ENCODE results near the gene ZNF619. TPM values are rescaled to one million over a fixed set of nuclear protein-coding genes. Genes with fewer than 3 reads are reported as not detected.
"Not testable (repeated sequence)": the region's sequence is repeated elsewhere in the genome, so short reads cannot be mapped to it uniquely, and the experiment has no call there.

ZNF619 gene
- total RNA-seq, 2 donors from 2014 or later, result 4.7 to 5.5 TPM

- DNase-seq (ENCODE audit: low spot score); intact Hi-C loops (cut with DNase I): not testable (repeated sequence)
Measured at GRCh38 chr3:40462838-40463237, 14.1 kb upstream of the ZNF619 start.

- intact Hi-C loops (cut with DNase I), result no loop called here
- no peak for DNase-seq (ENCODE audit: low spot score)
Measured at GRCh38 chr3:40463579-40463978, 13.3 kb upstream of the ZNF619 start.

- DNase-seq (ENCODE audit: low spot score), result no peak
- intact Hi-C loops (cut with DNase I), result no loop called here
Measured at GRCh38 chr3:40464339-40465110, 12.4 kb upstream of the ZNF619 start.

- DNase-seq (ENCODE audit: low spot score), result no peak
- intact Hi-C loops (cut with DNase I), result no loop called here
Measured at GRCh38 chr3:40465111-40465407, 11.9 kb upstream of the ZNF619 start.

- no peak for DNase-seq (ENCODE audit: low spot score)
- intact Hi-C loops (cut with DNase I), result no loop called here
Measured at GRCh38 chr3:40465456-40465855, 11.5 kb upstream of the ZNF619 start.

GRCh38 chr3:40468018-40468417 lies 8.9 kb upstream of the ZNF619 start:
- intact Hi-C loops (cut with DNase I), result no loop called here
- DNase-seq (ENCODE audit: low spot score), result no peak

GRCh38 chr3:40470701-40471100 lies 6.2 kb upstream of the ZNF619 start:
- DNase-seq (ENCODE audit: low spot score), result no peak
- intact Hi-C loops (cut with DNase I), result no loop called here

GRCh38 chr3:40477666-40478065 lies 744 bp downstream of the ZNF619 start:
- DNase-seq (ENCODE audit: low spot score), result no peak
- intact Hi-C loops (cut with DNase I), result no loop called here

- DNase-seq (ENCODE audit: low spot score), result no peak
- intact Hi-C loops (cut with DNase I), result no loop called here
Measured at GRCh38 chr3:40487172-40487571, 10.2 kb downstream of the ZNF619 start.

GRCh38 chr3:40490916-40491315 lies 14.0 kb downstream of the ZNF619 start:
- no peak for DNase-seq (ENCODE audit: low spot score)
- intact Hi-C loops (cut with DNase I), result no loop called here

- DNase-seq (ENCODE audit: low spot score), result no peak
- intact Hi-C loops (cut with DNase I), result no loop called here
Measured at GRCh38 chr3:40494698-40495097, 17.8 kb downstream of the ZNF619 start.

GRCh38 chr3:40497288-40497687 lies 20.4 kb downstream of the ZNF619 start:
- intact Hi-C loops (cut with DNase I), result no loop called here

GRCh38 chr3:40499952-40500351 lies 23.0 kb downstream of the ZNF619 start:
- no peak for DNase-seq (ENCODE audit: low spot score)
- intact Hi-C loops (cut with DNase I), result no loop called here

More at GRCh38 chr3:40497288-40497687, 20.4 kb downstream of the ZNF619 start:
- DNase-seq (ENCODE audit: low spot score), result no peak

- DNase-seq (ENCODE audit: low spot score), result no peak
- intact Hi-C loops (cut with DNase I), result no loop called here
Measured at GRCh38 chr3:40502034-40502433, 25.1 kb downstream of the ZNF619 start.

- intact Hi-C loops (cut with DNase I), result no loop called here
- DNase-seq (ENCODE audit: low spot score), result no peak
Measured at GRCh38 chr3:40504636-40505430, 27.9 kb downstream of the ZNF619 start.

GRCh38 chr3:40505599-40506462 lies 28.9 kb downstream of the ZNF619 start, which contains the start of gene ZNF620:
Gene ZNF620 (plus strand): TSS chr3:40506039. CDS start chr3:40506353, 314 bp downstream.
- intact Hi-C loops (cut with DNase I), result no loop called here
- DNase-seq (ENCODE audit: low spot score), result peak; percentile 87

GRCh38 chr3:40511031-40511718 lies 34.3 kb downstream of the ZNF619 start:
- no peak for DNase-seq (ENCODE audit: low spot score)
- intact Hi-C loops (cut with DNase I), result no loop called here

GRCh38 chr3:40516201-40516600 lies 39.3 kb downstream of the ZNF619 start:
- DNase-seq (ENCODE audit: low spot score), result no peak
- intact Hi-C loops (cut with DNase I), result no loop called here

- no peak for DNase-seq (ENCODE audit: low spot score)
- intact Hi-C loops (cut with DNase I), result no loop called here
Measured at GRCh38 chr3:40518067-40518466, 41.1 kb downstream of the ZNF619 start.

All from posterior vena cava (tissue), 2 donors.